Middle frontal gyrus (tissue), 1 donor: ENCODE data around the gene HOXA11.

Source experiments
- DNase-seq: peaks from one replicate; pipeline ENCODE4 v3.0.0-alpha.2; 2015; ENCODE audit warnings: low spot score; ENCODE audit errors: extremely low spot score

The HOXA11 gene

DNA sequence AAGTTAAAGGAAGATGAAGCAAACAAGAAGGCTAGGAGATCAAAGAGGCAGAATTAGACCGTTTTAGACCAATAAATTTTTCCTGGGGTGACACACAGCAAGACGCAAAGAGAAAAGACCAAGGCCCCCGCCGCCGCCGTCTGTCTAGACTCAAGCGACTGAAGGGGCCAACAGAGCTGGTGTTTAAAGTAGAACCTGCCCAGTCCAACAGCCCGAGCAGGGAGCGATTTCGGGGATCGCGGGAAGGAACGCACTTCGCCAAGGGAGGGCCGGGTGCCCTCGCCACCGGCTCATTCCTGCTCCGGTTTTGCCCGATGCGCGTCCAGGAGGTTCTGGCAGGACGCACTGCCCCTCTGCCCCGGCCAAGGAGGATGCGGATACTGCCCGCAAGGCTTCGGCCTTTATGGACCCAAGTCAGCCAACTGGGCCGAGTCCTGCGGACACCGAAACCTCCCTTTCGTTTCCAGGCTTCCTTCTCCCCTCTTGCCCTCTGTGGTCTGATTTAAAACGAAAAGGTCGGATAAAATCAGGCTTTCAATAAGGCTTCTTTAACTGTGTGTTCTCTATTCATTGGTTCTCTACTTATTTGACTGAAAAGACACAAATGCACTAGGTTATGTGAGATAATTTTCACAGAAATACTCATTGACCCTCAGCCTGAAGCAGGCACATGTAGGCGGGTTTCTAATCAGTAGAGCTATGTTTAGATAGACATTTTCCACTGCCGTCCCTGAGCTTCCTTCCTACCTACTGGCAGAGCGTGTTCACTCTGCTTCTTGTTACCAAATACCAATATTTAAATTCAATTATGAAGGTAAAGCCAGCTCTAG, 26.4 kb downstream of the HOXA11 start:
- DNase-seq: no peak

DNA sequence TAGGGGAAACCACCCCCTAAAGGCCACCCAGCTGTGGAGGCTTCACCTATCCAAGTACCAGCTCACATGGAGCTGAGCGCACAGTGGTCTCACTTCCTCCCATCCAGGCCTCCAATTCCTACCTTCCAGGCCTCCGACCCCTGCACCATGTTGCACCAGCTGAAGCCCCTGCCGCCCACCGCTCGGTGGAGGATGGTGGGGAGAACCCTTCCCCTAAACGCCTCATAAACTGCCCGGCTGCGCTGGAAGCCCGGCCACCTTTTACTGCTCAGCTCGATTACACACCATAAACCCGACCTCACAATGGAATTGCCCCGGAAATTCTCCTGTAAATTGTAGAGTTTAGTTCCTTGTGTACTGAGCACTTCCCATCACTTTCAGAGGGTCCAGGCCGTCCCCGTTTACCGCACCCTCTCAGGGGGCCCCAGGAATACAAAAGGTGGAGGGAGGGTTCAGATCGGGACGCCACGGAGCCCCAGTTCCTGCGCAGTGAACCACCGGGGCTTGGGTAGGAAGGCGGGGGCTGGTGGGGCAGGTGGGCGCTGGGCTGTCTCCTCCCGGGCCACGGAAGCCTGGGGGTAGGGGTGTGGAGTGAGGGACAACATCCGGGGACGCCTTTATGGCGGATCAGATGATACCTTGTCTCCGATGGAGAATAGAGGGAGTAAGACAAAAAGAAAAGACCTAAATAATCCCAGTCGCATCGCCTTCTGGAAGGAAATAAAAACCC, 27.2 kb downstream of the HOXA11 start:
- DNase-seq: no peak

DNA sequence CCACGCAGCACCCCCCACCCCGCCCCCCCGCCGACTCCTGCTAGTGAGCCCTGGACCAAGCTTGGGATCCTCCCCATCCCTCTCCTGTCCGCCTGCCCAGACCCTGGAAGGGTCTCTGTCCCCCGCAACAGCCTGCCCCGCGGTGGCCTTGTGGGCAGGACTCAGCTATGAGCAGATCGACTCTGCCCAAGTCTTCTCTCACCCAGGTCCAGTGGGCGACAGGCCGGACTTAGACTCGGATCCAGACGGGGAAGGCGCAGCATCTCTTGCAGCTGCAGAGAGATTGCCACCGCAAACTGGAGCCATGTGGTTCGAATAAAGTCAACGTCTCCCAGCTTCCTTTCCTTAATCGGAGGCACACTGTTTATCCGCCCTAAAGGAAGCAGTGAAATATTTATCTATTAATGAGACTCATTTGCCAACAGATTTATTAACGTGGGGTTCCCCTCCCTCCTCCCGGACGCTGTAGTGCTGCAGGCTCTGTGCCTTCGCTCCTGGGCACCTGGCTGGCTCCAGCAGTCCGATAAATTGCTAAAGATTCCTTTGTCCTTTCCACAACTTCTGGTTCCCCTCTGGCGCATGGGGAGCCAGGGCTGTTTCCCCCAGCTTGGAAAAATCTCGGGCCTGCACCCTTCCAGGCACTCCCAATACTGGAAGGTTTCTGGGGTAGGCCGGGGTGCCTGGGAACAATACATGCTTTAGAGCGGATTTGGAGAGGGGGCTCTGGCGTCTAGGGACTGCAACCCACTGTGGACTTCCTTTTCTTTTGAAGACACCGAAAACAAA, 27.9 kb downstream of the HOXA11 start:
- no peak for DNase-seq

DNA sequence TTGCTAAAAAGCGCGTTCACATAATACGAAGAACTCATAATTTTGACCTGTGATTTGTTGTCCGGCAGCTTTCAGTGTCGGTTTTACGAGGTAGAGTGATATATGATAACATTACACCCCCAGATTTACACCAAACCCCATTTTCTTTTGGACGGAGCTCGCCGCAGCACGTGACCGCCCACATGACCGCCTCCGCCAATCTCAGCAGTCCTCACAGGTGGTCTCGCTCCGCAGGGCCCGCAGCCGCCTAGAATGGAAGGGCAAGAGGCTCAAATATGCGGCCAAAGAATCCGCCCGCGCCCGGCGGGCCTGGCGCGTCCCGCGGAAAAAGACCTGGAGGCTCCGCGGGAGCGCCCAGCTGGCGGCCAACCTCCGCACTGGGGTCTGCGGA, 28.5 kb downstream of the HOXA11 start, which contains the start of gene HOXA7:
HOXA7 (minus strand) TSS at position 168 of the 391 bp plus-strand sequence; CDS start at position 38, 130 bp downstream.
- no peak for DNase-seq

DNA sequence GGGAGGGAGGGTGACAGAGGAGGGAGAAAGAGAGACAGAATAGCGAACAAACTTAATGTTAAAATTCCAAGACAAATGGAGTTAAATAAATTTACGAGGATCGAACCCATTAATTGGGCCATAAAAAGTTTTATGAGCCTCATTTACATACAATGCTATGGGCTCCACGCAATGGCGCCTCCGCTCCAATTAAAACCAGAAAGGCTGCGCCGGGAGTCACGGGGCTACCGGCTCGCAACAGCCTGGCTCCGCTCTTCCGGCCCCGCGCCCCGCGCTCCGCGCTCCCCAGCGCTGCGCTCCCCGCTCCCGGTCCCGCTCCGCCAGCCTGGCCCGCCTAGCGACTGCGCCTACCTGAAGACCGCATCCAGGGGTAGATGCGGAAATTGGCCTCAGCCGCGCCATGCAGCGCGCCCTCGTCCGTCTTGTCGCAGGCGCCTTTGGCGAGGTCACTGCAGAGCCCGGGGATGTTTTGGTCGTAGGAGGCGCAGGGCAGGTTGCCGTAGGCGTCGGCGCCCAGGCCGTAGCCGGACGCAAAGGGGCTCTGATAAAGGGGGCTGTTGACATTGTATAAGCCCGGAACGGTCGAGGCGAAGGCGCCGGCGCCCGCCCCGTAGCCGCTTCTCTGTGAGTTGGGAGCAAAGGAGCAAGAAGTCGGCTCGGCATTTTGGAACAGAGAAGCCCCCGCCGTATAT, 29.1 kb downstream of the HOXA11 start:
- DNase-seq: no peak

DNA sequence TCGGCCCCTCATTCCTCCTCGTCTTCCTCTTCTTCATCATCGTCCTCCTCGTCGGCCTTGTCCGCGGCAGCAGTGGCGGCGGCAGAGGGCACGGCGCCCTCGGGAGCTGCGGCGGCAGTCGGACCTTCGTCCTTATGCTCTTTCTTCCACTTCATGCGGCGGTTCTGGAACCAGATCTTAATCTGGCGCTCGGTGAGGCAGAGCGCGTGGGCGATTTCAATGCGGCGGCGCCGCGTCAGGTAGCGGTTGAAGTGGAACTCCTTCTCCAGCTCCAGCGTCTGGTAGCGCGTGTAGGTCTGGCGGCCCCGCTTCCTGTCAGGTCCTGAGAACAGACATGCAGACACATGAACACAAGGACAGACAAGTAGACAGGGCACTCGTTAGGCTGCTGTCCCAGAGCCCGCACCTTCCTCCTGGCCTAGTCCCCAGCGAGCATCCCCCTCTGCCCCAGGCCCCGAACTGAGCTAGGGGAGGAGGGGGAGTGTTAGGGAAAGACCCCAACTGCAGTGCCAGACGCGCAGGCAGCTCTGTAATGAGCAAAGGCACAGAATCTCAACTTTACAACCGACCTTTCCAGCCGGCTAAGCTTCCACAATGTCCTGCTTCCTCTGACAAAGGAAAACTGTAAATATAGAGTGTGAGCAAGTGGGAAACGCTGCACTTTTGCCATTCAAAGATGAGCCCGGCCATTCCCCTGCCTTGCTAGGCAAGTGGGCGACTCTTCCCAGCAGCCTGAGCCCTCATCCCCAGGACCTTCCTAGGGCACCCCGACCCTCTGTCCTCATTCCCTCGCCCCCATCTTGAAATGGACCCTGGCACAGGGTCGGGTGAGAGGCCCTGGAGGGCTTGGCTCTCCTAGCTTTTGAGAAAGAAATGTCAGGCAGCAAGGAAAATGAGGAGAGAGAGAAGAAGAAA, 29.9 kb downstream of the HOXA11 start:
- no peak for DNase-seq

DNA sequence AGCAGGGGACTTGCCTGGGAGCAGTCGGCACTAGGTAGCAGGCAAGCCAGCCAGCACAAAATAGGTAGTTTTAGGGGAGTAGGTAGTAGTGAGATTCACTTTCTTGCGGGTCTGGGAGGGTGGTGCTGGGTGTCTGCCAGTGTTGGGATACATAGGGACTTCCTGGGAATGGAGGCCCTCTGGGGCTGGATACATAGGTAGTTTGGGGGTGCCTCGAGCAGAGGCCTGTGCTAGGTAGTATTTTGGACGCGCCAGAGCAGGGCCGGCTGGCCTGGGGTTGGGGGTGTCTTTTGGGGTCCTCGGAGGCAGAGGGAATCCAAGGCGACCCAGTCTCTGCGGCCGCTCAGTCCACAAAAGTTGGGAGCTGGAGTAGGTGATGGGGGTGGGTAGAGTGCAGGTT, 30.7 kb downstream of the HOXA11 start:
- no peak for DNase-seq

DNA sequence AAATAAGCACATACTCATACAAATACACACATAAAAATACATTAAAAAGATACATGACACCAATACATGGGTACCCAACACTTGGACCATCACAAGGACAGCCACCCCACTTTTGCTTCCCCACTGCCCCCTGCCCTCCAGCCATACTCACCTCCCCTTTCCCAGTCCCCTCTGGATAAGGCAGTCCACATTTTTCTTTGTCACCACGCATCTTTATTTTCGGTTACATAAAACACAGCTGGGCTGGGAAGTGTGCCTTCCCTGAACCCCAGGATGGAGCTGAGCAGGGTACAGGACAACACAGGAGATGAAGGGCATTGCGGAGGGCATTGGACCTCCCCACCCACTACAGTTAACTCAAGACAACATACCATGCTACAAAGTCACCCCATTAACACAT, 31.5 kb downstream of the HOXA11 start:
- no peak for DNase-seq

DNA sequence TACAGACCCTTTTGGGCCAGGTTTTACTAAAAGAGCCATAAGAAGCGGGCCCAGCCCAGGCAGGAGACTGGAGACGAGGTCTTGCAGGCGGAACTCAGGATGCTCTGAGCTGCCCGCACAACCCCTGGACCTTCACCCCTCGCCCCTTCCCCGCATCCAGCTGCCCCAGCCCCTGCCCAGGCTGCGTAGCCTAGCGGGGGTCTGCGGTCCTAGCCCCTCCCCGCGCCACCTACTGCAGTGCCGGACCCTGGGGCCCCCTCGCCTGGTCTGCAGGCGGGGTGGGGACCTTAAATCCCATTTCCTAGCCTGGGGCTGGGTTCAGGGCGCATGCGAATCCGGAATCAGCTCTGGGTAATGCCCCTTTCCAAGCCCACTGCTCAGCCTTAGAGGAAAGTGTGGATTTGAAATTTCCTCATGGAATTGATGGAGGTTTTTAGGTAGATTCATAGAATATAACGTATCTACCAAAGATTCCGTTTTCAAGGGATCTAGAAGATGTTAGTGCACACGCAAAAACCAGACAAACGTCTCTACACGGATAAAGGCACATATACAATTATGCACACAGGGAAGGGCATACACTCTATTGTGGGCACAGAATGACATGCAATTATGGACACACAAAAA, 32.1 kb downstream of the HOXA11 start:
- DNase-seq: no peak

DNA sequence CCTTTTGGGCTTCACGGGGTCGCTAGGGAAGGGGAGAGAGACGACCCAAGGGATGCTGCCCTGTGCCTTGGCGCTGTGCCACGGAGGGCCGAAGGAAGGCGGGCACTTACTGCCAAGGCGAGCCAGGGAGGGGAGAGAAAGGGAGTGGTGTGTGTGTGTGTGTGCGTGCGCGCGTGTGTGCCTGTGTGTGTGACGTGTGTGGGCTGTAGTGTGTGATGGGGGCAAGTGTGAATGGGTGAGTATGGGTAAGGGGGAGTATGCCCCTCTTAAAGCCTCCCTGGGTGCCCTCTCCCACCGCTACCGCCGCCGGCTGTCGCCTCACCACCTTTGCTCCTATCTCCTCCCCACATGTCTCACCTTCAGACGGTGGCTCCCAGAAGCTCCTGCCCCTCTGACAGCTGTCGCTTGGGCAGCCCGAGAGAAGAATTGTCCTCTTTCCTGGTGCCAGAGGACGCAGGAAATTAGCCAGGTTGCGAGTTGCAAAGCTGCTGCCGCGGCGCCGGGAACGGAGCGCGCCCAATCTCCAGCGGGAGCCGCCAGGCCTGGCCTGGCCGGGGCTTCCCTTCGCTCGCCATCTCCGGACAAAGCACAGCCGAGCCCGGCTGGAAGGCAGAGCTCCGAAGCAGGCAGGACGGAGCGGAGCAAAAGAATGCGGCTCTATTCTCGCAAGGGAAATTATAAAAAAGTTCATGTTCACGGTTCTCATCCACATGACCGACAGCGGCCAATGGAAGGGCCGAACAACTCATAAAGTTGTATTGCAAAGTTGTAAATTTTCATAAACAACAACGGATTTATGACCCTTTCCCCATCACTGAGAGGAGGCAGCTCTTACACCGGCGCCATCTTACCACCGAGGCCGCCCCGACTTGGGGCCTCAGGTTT, 32.9 kb downstream of the HOXA11 start, which contains the start of gene HOXA3:
HOXA3 (minus strand) TSS at position 653 of the 885 bp plus-strand sequence. CDS start 41,943 bp downstream, outside the sequence.
- DNase-seq: no peak

DNA sequence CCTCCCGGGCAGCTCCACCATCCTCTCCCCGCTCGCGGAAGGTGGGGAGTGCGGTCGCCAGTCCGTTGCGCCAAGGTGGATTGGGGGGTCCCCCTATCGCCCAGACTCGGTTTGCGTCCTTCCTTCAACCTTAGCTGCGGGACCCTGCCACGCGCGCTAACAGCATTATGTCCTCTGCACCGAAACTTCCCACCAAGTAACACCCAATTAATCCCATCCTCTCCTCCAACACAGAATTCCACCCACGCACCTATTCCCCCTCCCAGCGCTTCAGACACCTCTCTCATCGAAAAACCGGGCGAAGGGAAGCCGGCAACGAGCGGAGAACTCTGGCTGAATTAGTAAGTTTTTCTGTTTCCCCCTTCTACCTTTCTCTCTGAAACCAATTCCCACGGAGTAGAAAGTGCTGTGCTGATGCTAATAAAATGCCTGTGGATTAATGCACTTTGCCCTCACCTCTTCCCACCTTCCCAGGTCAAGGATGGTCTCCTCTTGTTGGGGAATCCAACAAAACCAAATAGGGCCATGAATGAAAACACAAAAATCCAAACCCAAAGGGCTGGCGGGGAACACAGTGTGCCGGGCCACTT, 33.6 kb downstream of the HOXA11 start:
- no peak for DNase-seq

DNA sequence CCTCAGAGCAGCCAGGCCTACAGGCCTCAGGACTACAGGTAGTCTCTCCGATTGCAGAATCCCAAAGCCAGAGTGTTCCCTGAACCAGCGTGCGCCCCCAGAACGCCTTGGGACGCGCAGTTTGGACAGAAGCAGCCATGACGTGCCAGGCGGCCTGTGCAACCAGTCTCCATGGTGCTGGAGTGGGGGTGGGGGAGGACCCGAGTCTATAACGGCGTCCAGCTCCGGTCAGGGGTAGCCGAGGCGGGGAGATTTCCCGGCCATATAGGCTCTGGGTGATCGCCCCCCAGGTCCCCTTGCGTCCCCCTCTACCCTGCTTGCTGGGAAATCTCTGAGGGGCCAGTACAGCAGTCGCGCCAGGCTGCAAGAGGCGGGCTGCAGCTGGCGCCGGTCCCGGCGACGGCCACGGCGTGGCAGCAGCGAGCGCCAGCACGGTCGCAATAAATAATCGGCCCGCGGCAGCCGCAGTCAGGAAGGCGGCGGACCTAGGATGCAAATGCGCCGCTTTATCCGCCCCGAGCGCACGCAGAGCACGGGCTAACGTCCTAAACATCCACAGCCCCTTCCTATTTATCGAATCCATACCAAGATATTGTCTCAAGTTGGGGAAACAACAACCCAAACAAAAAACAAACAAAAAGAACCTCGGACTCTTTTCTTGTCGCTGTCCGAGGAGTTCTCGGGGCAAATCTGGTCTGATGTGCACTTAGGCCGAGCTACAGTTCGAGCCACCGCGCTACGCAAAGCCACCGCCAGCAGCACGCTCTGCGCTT, 34.3 kb downstream of the HOXA11 start:
- DNase-seq: no peak

DNA sequence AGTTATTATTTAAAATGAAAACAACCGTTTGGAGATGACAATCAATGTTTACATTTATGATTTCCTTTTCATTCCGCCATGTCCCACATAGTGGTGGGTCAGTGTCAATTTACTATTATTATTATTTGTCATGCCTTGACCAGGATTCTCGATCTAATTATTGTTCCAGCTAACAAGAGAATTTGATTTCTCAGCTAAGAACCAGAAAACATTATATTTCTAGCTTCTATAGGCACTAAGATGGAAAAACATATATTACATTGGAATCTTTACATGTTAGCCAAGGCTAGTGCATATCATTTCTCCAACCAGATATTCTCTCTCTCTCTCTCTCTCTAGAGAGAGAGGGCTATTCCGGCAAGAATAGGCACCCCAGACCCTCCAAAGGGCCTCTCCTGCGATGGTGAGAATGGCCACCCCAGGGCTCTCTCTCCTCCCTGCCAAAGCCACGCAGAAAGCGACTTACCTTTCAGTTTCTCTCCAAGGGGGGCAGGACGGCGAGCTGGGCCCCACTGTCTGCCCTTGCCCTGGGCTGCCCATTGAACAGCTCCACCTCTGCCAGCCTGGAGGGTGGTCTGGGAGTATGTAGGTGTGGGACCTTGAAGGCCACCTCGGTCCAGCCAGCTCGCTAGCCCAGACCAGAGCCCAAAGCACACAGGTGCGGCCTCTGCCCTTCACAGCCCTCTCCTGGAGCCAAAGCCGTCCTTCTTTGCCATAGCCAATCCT, 35.0 kb downstream of the HOXA11 start:
- no peak for DNase-seq

DNA sequence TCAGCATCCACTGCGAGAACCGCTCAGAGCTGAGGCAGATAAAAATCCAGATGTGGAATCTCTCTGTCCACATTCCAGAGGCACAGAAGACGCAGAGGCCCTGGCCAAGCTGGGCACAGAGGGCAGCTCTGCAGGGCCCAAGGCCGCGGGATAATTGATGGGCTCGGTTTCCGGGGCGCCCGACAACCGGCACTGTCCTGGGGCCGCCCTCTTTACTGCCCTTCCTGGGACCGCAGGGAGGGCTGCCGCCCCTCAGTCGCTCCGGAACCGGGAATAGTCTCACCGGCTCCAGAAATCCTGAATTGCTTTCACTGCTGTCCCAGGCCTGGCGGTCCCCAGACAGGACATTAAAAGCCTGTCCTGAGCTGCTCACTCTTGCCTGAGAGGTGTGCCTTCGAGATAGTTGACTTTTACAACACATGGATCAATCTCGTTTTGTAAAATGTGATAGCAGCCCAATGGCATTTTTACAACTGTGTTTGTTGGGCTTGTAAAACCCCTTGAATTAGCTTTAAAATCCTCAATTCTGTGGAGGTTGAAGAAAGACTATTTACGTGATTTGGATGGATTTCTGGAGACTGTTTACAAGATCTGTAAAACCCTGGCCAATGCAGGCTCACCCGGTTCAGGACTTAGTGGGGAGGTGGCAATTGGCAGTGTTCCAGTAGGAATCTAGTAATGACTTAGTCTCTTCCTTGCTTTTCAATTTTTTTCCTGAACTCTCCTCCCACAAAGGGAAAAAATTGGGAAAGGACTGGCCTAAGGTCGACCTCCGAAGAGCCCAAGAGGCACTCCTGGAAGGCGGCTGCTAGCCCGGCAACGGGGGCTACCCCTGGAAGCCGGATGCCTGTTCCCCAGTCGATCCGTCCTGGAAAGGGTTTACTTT, 36.0 kb downstream of the HOXA11 start:
- DNase-seq: no peak

DNA sequence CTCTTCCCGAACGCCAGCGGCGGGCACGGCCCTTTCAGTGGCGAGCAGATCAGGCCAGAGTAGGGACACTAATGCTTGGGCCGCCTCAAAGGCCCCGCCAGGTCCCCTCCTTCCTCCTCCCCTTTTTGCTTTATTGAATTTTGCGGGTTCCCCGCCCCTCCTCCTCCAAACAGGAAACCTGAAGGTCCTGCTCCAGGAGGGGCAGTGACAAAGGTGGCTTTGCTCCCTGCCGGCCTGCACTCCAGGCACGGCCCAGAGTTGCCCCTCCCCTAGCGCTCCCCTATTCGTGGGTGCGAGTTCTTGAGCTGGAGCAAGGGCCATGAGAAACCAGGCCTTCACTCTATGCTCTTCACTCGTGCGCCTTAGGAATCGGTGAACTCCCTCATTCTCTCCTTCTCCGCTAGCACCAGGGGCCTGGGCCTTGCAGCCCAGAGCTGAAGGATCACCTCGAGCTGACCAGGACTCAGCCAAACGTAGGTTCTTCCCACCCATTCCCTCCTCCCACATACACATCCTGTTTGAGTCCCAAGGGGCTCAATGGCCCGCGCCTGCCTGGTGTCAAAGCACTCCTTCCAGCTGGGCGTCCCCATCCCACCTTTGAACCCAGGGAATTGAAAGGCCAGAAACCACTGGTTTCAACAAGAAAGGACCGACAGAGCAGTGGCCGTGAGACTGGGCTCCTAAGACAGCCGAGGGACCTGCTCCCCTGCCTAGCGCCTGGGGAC, 36.8 kb downstream of the HOXA11 start:
- DNase-seq: no peak
